HepG2 (cell line): ENCODE results near the gene PLK4. TPM values are rescaled to one million over a fixed set of nuclear protein-coding genes. Genes with fewer than 3 reads are reported as not detected.
A peak's percentile ranks its signal among the peaks of the same experiment; 100 is the strongest.

Experiments
- KMT2B ChIP-seq: IDR thresholded peaks from 2 replicates; pipeline ENCODE4 v1.6.1; 2016; ENCODE audit warnings: missing genetic modification reagents, missing compliant biosample characterization
- NFATC3 ChIP-seq: sonication (generic); formaldehyde crosslinking; IDR thresholded peaks from 2 replicates; pipeline ENCODE4 v1.5.1; 2020; ENCODE audit warnings: mild to moderate bottlenecking, missing genetic modification reagents
- NFYB ChIP-seq: sonication (generic); formaldehyde crosslinking; IDR thresholded peaks from 2 replicates; pipeline ENCODE4 v1.4.0; 2020; ENCODE audit warnings: missing genetic modification reagents
- NFYC ChIP-seq: IDR thresholded peaks from 2 replicates; pipeline ENCODE4 v1.6.1; 2016; ENCODE audit warnings: missing genetic modification reagents, missing compliant biosample characterization
- REL ChIP-seq: sonication (generic); formaldehyde crosslinking; conservative IDR thresholded peaks from 2 replicates; pipeline ENCODE4 v1.8.0; 2022; ENCODE audit warnings: mild to moderate bottlenecking, missing genetic modification reagents, moderate library complexity
- SNAPC2 ChIP-seq: sonication (generic); formaldehyde crosslinking; IDR thresholded peaks from 2 replicates; pipeline ENCODE4 v1.8.1; 2022; ENCODE audit warnings: mild to moderate bottlenecking, missing genetic modification reagents
- TBX3 ChIP-seq: fragments of 450-650 bp; IDR thresholded peaks from 2 replicates; pipeline ENCODE4 v1.6.1; 2017; ENCODE audit warnings: antibody characterized with exemption, mild to moderate bottlenecking, inconsistent platforms, borderline replicate concordance
- TGIF2 ChIP-seq: IDR thresholded peaks from 2 replicates; pipeline ENCODE4 v1.6.1; 2016; ENCODE audit warnings: control low read depth, missing compliant biosample characterization
- ZFP37 ChIP-seq: sonication (generic); formaldehyde crosslinking; IDR thresholded peaks from 2 replicates; pipeline ENCODE4 v1.4.0; 2020; ENCODE audit warnings: missing genetic modification reagents, borderline replicate concordance
- ZNF160 ChIP-seq: sonication (generic); formaldehyde crosslinking; IDR thresholded peaks from 2 replicates; pipeline ENCODE4 v1.8.0; 2022; ENCODE audit warnings: mild to moderate bottlenecking, inconsistent platforms, missing genetic modification reagents
- ZNF224 ChIP-seq: sonication (generic); formaldehyde crosslinking; IDR thresholded peaks from 2 replicates; pipeline ENCODE4 v1.5.0; 2020; ENCODE audit warnings: mild to moderate bottlenecking, missing genetic modification reagents
- ZNF253 ChIP-seq: sonication (generic); formaldehyde crosslinking; IDR thresholded peaks from 2 replicates; pipeline ENCODE4 v1.8.0; 2022; ENCODE audit warnings: mild to moderate bottlenecking, missing genetic modification reagents, borderline replicate concordance
- polyA plus RNA-seq, 8 experiments: library from polyadenylated mRNA; depleted of rRNA in 3 of 8; stranded (reverse) in 7 of 8; unstranded in 1 of 8; fragments of >200 nt; fragmentation: Illumina TruSeq in 4 of 8; extraction: Trizol in 4 of 8; gene quantifications; 2 replicates each; pipeline versions ENCODE4 v1.2.1 to v1.2.3, GENCODE V29; 2011 to 2016; ENCODE audit warnings: low read depth in 4 of 8, missing spikeins in 1 of 8, mixed read lengths in 1 of 8; ENCODE audit not compliant: insufficient read depth in 1 of 8
- total RNA-seq, 5 experiments: library from RNA; depleted of rRNA; stranded (reverse); fragments of >200 nt; fragmentation: Illumina TruSeq; extraction: Trizol; gene quantifications; 2 replicates each; pipeline ENCODE4 v1.2.3, GENCODE V29; 2016; ENCODE audit warnings: low read depth in 1 of 5
- TF ChIP-seq, protein P1 (sequence below): sonication (generic); formaldehyde crosslinking; IDR thresholded peaks from 2 replicates; pipeline ENCODE4 v1.8.0; 2022; ENCODE audit warnings: mild to moderate bottlenecking, missing genetic modification reagents; ENCODE audit not compliant: insufficient replicate concordance
- TF ChIP-seq, protein P2 (sequence below): sonication (generic); formaldehyde crosslinking; IDR thresholded peaks from 2 replicates; pipeline ENCODE4 v1.5.0; 2020; ENCODE audit warnings: missing genetic modification reagents
- TF ChIP-seq, protein P3 (sequence below): IDR thresholded peaks from 2 replicates; pipeline ENCODE4 v1.6.1; 2016
- TF ChIP-seq, protein P4 (sequence below): sonication (generic); formaldehyde crosslinking; IDR thresholded peaks from 2 replicates; pipeline ENCODE4 v1.4.0; 2020; ENCODE audit warnings: missing genetic modification reagents
- TF ChIP-seq, protein P5 (sequence below): sonication (generic); formaldehyde crosslinking; IDR thresholded peaks from 2 replicates; pipeline ENCODE4; 2020; ENCODE audit warnings: missing genetic modification reagents, mild to moderate bottlenecking, borderline replicate concordance

Gene PLK4
- total and polyA plus RNA-seq, 2 of the 13 experiments (the other 11 are each of a cell fraction or from before 2014, with no cell fraction given), result 22.4 to 46.1 TPM

DNA sequence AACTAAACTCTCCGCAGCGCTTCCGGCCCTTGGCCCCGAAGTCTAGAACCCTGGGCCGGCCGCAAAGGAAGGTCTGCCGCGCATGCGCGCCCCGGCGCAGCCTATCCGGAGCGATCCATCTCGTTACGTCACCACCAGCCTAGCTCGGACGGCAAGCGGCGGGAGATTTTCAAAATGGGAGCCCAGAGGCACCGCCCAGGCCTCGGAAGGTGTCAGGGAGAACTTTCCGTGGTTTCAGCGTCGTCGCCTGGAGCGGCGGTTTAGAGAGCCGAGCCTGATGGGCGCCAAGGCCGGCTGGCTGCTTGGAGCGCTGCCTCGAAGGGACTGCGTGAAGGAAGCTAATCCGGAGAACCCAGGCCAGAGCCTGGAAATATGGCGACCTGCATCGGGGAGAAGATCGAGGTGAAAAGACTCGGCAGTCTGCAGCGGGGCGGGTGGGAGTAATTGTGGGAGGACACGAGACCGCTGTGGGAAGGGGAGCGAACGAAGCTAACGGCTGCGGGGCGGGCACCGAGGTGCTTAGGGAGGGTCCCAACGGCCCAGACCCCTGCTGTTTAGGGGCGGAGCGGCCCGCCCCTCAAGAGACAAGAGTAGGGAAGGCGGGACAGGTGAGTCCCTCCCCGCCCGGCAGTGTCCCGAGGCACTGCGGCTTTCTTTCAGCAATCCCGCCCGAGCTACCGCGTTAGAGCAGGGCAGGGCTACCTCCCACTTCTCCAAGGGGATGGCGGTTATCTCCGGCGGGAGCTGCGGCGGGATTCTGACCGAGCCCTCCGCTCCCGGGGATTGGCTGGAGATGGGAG, at the start of gene PLK4 (continued):
- TF ChIP-seq, protein P1, sequence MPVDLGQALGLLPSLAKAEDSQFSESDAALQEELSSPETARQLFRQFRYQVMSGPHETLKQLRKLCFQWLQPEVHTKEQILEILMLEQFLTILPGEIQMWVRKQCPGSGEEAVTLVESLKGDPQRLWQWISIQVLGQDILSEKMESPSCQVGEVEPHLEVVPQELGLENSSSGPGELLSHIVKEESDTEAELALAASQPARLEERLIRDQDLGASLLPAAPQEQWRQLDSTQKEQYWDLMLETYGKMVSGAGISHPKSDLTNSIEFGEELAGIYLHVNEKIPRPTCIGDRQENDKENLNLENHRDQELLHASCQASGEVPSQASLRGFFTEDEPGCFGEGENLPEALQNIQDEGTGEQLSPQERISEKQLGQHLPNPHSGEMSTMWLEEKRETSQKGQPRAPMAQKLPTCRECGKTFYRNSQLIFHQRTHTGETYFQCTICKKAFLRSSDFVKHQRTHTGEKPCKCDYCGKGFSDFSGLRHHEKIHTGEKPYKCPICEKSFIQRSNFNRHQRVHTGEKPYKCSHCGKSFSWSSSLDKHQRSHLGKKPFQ (CRISPR knock-in tag), result no peak
- TF ChIP-seq, protein P2, sequence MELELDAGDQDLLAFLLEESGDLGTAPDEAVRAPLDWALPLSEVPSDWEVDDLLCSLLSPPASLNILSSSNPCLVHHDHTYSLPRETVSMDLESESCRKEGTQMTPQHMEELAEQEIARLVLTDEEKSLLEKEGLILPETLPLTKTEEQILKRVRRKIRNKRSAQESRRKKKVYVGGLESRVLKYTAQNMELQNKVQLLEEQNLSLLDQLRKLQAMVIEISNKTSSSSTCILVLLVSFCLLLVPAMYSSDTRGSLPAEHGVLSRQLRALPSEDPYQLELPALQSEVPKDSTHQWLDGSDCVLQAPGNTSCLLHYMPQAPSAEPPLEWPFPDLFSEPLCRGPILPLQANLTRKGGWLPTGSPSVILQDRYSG (CRISPR knock-in tag), result 0 out of 2 replicates have a peak, but pooled peaks have one; percentile 77
- TF ChIP-seq, protein P3, sequence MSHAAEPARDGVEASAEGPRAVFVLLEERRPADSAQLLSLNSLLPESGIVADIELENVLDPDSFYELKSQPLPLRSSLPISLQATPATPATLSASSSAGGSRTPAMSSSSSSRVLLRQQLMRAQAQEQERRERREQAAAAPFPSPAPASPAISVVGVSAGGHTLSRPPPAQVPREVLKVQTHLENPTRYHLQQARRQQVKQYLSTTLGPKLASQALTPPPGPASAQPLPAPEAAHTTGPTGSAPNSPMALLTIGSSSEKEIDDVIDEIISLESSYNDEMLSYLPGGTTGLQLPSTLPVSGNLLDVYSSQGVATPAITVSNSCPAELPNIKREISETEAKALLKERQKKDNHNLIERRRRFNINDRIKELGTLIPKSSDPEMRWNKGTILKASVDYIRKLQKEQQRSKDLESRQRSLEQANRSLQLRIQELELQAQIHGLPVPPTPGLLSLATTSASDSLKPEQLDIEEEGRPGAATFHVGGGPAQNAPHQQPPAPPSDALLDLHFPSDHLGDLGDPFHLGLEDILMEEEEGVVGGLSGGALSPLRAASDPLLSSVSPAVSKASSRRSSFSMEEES (CRISPR knock-in tag), result no peak
- TF ChIP-seq, protein P4, sequence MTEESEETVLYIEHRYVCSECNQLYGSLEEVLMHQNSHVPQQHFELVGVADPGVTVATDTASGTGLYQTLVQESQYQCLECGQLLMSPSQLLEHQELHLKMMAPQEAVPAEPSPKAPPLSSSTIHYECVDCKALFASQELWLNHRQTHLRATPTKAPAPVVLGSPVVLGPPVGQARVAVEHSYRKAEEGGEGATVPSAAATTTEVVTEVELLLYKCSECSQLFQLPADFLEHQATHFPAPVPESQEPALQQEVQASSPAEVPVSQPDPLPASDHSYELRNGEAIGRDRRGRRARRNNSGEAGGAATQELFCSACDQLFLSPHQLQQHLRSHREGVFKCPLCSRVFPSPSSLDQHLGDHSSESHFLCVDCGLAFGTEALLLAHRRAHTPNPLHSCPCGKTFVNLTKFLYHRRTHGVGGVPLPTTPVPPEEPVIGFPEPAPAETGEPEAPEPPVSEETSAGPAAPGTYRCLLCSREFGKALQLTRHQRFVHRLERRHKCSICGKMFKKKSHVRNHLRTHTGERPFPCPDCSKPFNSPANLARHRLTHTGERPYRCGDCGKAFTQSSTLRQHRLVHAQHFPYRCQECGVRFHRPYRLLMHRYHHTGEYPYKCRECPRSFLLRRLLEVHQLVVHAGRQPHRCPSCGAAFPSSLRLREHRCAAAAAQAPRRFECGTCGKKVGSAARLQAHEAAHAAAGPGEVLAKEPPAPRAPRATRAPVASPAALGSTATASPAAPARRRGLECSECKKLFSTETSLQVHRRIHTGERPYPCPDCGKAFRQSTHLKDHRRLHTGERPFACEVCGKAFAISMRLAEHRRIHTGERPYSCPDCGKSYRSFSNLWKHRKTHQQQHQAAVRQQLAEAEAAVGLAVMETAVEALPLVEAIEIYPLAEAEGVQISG (CRISPR knock-in tag), result peak; percentile 10; the same call in 1 of the 2 replicates
- TF ChIP-seq, protein P5, sequence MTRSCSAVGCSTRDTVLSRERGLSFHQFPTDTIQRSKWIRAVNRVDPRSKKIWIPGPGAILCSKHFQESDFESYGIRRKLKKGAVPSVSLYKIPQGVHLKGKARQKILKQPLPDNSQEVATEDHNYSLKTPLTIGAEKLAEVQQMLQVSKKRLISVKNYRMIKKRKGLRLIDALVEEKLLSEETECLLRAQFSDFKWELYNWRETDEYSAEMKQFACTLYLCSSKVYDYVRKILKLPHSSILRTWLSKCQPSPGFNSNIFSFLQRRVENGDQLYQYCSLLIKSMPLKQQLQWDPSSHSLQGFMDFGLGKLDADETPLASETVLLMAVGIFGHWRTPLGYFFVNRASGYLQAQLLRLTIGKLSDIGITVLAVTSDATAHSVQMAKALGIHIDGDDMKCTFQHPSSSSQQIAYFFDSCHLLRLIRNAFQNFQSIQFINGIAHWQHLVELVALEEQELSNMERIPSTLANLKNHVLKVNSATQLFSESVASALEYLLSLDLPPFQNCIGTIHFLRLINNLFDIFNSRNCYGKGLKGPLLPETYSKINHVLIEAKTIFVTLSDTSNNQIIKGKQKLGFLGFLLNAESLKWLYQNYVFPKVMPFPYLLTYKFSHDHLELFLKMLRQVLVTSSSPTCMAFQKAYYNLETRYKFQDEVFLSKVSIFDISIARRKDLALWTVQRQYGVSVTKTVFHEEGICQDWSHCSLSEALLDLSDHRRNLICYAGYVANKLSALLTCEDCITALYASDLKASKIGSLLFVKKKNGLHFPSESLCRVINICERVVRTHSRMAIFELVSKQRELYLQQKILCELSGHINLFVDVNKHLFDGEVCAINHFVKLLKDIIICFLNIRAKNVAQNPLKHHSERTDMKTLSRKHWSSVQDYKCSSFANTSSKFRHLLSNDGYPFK (CRISPR knock-in tag), result peak; percentile 99
- TF ChIP-seq TGIF2 (CRISPR knock-in tag), result peak; percentile 96
- peak; percentile 86 for TF ChIP-seq KMT2B (CRISPR knock-in tag)
- TF ChIP-seq ZFP37 (CRISPR knock-in tag), result 0 out of 2 replicates have a peak, but pooled peaks have one; percentile 28
- TF ChIP-seq NFATC3 (CRISPR knock-in tag), result 0 out of 2 replicates have a peak, but pooled peaks have one; percentile 67
- TF ChIP-seq NFYB (CRISPR knock-in tag), result peak; percentile 88
- 0 out of 2 replicates have a peak, but pooled peaks have one; percentile 60 for TF ChIP-seq ZNF224 (CRISPR knock-in tag)
- TF ChIP-seq REL (CRISPR knock-in tag), result no peak
- peak; percentile 69 for TF ChIP-seq ZNF160 (CRISPR knock-in tag)
- TF ChIP-seq SNAPC2 (CRISPR knock-in tag), result peak; percentile 74; the same call in 1 of the 2 replicates
- TF ChIP-seq ZNF253 (CRISPR knock-in tag), result peak; percentile 68; the same call in 1 of the 2 replicates
- peak; percentile 84 for TF ChIP-seq NFYC
- TF ChIP-seq TBX3, result no peak
